Colon (tissue), 2 donors: ENCODE results near the gene F2RL1.
"Not testable (repeated sequence)": the region's sequence is repeated elsewhere in the genome, so short reads cannot be mapped to it uniquely, and the experiment has no call there.

Experiments
- FAIRE-seq: peaks from 2 replicates; lab custom pipeline; 2012; peaks lifted over from hg19 to GRCh38; lab: Jason Lieb, UNC
- donor health status: control.
- donor health status: control.

F2RL1 gene

DNA sequence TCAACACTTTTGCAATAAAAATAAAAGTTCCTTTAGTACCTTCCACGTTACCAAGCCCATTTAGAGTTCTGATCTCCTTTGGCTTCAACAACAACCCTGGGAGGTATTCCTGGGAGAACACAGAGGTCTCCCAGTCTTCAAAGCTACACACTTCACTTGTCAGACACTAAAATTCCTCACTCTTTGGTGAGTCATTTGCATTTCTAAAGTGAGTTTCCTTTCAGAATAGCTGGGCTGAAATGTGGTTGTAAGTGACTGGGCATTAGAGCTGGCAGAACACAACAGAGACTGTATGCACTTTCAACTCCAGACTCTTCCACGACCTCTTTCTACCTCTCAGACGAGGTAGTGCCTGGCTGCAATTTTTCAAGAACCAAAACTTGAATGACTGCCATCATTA is 11.5 kb upstream of the F2RL1 start:
- FAIRE-seq = no peak

DNA sequence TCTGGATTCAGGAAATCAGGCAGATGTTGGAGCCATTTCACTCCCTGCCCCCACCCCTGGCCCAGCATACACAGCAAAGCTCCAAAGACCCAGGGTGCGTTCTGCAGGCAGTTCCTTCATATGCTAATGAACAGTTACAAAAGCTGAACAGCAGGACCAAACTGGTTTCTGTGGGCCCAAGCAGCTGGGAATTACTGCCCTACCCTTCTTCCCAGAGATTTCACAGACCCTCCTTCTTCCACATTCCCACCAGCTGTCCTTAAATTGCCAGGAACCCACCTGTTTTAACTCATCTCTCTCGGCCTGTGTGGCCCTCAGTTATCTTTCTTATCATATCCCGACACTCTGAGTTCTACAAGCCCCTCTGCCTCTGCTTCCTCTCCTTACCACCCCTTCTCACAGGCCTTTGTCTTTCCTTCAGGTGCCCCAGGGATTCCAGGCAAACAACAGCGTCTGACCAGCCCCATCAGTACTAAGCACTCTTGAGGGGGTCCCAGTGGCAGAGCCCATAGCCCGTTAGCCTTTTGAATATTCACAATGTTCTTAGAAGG is 10.6 kb upstream of the F2RL1 start:
- FAIRE-seq = no peak

DNA sequence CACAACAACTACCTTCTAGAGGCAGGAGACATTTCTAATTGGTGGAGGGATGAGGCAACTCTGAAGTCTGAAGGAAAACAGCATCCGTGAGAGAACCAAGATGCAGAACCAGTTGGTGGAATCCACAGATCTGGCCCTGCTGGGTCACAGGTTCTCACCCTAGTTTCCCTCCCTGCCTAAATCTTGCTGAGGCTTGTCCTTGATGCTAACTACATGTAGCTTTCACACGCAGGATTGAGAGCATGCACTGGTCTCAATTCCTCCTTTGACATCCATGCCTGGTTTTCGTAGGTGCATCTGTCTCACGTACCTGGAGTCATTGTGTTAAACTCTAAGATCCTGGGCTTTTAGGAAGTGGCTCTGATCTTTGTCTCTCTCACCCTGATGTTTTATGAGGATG is 9.7 kb upstream of the F2RL1 start:
- no peak for FAIRE-seq

DNA sequence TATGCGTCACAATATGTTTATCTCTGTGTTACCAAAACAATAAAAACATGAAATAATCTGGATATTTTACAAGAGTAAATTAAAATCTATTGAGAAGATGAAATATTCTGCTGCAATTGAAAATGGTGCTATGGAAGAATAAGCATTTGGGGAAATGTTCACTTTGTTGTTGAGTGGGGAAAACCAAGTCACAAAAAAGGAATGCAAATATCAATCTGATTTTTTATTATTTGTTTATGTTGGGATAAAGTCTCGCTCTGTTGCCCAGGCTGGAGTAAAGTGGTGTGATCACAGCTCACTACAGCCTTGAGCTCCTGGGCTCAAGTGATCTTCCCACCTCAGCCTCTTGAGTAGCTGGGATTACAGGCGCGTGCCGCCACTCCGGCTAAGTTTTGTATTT is 8.6 kb upstream of the F2RL1 start:
- FAIRE-seq = no peak

DNA sequence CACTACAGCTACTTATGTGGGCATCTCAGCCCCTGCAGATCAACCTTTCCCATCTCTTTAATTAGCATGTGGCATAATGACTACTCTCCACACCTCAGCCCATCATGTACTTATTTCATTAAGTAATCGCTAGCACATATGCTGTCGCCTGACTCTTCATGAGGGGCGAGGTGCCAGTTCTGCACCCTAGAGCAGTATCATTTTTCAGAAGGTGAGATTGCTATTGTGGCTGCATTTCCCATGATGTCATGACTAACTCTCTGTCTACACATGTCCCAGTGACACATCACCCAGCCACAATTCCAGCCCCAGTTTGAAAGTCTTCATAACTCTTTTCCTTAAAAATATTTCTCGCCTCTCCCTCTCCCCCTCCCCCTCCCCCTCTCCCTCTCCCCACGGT is 7.6 kb upstream of the F2RL1 start:
- FAIRE-seq = no peak

DNA sequence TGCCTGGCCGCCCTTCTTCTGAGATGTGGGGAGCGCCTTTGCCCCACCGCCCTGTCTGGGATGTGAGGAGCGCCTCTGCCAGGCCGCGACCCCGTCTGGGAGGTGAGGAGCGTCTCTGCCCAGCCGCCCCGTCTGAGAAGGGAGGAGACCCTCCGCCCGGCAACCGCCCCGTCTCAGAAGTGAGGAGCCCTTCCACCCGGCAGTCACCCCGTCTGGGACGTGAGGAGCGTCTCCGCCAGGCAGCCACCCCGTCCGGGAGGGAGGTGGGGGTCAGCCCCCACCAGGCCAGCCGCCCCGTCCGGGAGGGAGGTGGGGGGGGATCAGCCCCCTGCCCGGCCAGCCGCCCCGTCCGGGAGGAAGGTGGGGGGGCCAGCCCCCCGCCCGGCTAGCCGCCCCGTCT is 6.6 kb upstream of the F2RL1 start:
- FAIRE-seq = not testable (repeated sequence)

DNA sequence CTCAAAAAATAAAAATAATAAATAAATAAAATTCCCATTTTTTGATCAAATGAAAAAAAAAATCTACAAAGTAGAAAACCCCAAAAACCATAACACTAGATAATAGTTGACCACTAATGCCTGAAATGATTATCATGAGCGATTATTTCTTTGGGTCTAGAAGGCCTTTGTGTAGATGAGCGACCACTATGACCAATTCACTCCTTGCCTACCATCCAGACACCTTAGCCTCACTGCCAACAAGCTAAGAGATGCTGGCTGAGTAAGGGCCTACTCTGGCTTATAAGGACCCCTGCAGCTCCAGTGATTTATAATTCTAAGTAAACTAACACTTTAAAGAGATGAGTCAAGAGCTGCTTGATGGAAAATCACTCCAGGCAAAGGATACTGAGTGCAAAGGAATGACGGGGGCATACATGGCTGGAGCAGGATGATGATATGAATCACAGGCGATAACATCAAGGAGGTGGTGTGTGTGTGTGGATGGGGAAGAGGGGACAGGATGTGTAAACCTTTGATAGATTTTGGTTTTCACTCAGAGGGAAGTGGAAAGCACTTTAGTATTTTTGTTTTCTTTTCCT is 4.8 kb upstream of the F2RL1 start:
- FAIRE-seq = no peak

DNA sequence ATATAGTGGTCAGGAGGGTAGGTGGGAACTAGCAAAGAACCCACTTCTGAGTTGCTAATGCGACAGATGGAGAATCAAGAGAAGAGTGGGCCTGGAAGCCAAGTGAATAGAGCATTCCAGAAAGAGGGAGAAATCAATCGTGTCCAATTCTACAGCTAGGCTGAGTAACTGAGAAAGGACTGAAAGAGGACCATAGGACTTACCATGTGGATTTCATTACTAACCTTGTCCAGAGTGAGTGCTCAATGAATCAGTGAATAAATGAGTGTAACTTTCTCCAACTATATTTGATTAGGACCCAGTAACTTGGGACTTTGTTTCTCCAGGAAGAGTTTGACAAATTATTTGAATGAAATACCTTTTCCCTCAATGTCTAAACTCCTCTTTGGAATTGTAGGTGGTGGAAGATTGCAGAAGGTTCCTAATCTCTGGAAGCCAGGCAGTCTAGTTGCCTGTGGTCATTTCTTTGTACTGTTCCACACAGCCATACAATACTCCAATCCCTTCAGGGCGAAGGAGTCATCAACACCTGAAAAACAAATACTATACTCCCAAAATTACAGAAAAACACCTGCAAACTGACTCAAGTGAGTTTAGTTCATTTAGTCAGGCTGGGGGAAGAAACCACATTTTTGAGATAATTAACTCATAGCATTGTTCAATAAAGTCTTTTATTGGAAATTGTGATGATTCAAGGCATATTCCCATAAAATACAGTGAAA is 2.6 kb upstream of the F2RL1 start:
- FAIRE-seq = no peak

DNA sequence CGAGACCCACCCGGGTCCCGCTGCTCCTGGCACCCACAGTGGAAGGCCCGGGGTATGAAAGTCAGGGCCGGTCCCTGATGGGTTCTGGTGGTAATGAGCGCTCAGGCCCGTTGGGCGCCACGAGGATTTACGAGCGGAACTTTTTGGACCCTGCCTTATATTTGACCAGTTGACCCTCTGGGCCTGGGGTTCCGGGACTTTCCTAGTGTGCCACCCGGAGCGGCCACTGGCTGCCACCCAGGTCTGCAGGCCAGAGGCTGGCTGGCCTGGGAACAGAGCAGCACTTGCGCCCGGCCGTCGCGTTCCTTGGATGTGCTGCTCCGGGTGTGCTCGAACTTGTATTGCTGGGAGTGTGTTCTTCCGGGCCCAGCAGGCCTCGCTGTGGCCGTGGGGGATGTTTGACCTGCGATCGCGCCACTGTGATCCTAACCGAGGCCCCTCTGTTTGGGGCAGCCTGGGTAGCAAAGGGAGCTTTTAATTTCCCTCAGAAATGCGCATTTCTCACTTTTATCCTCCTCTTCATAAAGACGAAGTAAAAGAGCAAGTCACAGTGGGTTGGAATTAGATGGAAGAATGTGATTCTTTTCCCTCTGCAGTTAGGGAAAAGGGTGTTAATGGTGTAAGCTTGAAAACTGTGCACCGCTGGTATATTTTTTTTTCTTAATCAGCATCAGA is 1.2 kb downstream of the F2RL1 start:
- no peak for FAIRE-seq

DNA sequence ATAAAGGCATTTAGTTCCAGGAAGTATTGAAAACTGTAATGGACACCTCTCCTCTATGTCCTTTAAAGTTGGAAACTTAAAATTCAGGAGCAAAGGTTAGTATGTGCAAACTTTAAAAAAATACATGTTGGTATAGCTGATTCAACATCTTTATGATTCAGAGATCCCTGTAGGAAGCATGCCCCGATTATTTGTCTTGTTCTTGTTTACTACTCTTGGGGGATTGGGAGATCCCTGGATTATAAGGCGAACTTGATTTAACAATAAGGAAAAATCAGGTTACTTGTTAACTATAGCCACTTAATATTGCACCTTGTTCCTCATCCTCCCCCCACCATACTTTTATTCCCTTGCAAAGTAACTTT is 1.7 kb downstream of the F2RL1 start:
- no peak for FAIRE-seq

DNA sequence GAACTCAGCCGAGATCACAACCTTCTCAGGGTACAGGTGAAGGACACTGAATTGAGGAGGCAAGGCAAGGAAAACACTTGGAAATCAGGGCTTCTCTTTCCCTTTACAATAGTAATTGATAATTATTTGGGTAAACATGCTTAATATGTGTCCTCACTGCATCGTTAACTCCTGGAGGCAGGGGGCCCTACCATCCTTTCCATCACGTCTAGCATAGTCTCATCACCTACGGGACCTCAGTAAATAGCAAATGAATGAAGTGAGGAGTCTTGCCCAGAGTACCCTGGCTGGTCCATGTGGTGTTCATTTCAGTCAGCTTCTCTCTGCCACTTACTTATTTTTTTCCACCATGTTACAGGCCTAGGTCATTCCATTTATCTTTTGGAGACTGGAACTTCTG is 2.3 kb downstream of the F2RL1 start:
- no peak for FAIRE-seq

DNA sequence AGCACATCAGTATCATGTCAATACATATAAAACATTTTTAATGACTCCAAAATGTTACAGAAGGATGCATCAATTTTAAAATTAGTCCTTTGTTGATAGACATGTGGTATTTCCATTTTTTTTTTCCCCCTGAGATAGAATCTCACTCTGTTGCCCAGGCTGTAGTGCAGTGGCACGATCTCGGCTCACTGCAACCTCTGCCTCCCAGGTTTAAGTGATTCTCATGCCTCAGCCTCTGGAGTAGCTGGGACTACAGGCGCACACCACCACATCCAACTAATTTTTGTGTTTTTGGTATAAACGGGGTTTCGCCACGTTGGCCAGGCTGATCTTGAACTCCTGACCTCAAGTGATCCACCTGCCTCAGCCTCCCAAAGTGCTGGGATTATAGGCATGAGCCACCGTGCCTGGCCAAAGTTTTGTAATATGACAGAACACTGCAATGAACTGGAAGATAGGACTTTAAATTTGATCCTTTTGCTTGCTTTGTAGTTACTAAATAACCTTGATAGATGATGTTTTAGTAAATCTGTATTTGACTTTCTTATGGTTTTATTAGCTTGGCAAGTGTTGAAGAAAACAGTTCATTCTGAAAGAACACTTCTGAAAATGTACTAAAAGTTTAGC is 3.4 kb downstream of the F2RL1 start:
- FAIRE-seq = not testable (repeated sequence)

DNA sequence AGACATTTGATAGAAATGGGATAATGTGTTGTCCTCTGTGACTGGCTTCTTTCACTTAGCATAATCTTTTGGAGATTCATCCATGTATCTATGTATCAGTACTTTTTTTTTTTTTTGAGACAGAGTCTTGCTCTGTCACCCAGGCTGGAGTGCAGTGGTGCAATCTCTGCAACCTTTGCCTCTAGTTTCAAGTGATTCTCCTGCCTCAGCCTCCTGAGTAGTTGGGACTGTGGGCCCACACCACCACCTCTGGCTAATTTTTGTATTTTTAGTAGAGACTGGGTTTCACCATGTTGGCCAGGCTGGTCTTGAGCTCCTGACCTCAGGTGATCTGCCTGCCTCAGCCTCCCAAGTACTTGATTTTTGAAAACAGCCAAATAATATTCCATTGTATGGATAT is 7.6 kb downstream of the F2RL1 start:
- not testable (repeated sequence) for FAIRE-seq

DNA sequence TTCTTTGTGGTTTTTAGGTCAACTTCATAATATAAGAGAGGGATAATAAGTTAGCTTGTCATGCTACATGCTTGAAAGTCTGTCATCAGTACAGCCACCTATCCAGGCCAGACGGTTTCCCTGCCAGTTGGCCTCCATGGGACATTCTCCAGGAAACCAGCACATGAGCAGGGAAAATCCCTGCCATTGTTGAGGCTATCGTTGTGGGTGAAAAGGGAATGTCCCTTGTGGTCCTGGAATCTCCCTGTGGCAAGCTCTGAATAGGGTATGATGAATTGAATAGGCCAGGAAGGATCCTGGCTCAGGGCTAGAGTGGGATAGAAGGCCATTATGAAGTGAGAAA is 12.3 kb downstream of the F2RL1 start:
- no peak for FAIRE-seq

DNA sequence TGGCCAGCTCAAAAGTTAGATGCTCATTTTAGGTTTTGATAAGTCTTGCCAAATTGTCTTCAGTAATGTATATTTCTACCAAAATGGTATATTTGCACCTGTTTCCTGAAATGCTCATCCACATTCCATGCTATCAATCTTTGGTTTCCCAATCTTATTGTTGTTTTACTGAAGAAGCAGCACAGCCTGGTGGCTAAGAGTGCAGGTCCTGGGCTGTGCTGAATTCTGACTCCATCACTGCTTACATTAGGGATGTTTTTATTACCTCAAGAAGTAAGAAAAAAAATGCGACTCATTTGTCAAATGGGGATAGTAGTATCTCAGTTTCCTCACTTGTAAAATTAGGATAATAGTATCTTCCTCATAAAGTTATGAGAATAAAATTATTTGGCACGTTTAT is 17.4 kb downstream of the F2RL1 start:
- no peak for FAIRE-seq

DNA sequence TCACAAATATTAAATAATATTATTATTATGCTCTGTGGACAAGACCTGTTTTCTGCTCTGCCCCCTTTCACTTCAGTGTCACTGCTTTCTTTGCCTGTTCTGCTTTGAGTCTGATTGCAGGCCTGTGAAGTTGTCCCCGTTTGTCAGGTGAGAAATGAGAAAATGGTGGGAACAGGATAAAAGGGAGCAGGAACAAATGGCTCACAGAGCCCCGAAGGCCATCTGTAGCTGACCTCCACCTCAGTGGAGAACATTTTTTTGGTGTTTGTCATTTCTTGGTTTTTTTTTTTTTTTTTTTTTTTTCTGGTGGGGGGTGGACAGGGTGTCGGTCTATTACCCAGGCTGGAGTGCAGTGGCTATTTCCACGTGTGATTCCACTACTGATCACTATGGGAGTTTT is 17.8 kb downstream of the F2RL1 start:
- no peak for FAIRE-seq

DNA sequence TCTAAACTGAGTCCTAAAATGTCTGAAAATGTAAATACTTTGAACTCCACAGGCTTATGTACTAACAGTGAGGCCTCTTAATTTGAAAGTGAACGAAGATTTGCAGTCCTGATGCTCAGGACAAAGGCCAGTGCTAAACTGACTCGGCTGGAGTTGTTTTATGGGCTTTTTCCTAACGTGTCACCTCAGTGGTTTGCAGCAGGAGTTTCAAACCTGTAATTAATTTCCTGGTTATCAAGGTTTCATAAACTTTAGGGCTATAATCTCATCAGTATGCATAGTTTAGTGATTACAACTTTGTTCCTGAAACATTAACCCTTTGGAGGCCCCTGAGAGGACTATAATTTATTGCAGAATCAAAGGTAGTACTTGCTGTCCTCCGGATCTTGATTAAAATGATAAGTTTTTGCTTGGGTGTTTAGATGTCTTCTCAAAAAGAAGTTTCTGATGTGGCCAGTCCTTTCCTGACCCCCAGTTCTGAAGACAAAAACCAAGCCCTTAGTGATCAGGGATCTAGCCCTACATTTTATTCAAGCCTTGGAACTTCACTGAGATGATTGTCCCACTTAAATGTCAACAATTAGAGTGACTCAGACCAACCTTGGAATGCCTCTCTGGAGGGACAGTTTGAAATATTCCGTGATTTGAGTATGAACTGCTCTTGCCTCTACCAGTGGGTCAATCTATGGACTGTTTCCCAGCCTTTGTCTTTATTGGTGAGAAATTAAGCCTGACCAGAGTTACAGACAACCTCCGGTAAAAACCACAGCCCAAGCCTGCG is 19.8 kb downstream of the F2RL1 start:
- no peak for FAIRE-seq

DNA sequence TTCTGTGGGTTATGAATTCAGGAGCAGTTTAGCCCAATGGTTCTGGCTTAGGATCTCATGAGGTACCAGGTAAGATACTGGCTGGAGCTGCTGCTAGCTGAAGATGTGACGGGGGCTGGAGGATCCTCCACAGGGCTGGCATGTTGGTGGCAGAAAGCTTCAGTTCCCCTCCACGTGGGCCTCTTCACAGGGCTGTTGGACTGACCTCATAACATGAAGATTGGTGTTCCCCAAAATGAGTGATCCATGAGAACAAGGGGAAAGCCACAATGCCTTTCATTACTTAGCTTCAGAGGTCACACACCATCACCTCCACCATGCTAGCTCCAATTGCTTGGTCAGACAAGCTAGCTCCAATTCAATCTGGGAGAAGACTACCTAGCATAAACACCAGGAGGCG is 22.5 kb downstream of the F2RL1 start:
- FAIRE-seq = no peak

DNA sequence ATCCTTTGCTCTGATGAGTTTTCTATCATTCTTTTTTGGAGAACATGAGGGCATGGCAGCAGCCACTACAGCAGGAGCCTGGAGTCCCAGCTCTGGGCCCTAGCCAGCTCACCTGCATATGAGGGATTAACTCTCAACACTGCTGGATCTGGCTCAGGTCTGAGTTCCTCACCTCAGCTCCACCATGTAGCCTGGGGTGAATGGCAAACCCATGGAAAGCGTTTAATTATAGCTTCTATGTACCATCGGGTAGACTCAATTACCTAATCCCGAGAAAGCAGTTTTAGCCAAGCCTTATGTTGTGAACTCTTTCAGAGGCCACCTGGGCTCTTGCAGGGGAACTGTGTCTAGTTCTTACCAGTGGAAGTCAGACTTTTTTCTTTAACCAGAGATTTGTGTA is 27.1 kb downstream of the F2RL1 start:
- no peak for FAIRE-seq

DNA sequence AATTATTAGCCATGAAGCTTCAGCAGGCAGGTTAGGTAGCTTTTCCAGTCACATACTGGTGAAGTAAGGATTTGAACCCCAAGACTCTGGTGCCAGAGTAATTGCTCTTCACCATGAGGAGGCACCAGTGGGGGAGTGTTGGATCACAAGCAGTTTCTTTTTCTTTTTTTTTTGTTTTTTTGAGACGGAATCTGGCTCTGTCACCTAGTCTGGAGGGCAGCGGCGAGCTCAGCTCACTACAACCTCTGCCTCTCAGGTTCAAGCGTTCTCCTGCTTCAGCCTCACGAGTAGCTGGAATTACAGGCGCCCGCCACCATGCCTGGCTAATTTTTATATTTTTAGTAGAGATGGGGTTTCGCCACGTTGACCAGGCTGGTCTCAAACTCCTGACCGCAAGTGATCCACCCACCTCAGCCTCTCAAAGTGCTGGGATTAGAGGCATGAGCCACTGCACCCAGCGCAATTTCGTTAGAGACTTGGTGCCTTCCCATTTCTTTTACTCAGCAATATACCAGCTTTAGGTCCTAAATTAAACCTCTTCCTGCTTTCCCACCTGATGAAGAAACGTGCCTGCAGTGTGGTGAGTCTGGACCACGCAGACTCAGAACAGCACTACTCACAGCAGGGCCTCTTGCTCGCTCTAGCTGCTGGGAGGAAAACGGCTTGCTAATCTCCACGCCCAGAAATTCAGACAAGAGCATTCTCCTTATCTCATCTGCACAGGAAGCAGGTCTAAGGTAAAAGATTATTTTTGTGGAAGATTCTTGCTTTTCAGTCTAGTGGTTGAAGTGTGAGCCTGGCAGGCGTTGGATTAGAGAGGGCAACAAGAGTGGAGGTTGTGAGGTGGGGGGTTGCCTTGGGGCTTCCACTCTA is 30.8 kb downstream of the F2RL1 start, which contains the start of gene S100Z:
TSS of gene S100Z (plus strand) at position 596 of the 873 bp plus-strand sequence. CDS start 25,346 bp downstream, outside the sequence.
- FAIRE-seq = no peak

DNA sequence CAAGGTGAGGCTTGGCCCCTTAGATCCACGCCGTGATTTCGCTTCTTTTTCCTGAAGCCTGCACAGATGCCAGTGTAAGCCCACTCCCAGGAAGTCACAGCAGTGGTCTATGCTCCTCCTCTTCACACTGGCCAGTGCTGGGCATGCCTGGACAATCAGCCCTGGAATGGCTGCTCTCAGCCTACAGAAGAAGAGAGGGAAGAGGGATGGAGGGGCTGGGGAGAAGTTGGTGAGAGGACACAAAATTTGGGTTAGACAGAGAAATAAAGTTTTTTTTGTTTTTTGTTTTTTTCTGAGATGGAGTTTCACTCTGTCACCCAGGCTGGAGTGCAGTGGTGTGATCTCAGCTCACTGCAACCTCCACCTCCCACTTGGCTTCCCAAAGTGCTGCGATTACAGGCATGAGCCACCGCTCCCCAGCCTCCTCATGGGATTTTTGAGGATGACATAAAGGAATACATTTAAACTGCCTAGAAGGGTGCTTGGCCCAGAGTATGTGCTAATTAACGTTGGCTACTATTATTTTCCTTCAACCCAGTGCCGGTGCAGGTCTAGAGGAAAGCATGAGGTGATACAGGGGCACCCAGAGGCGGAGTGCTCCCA is 31.8 kb downstream of the F2RL1 start:
- no peak for FAIRE-seq
